Fibroblast of skin of abdomen (primary cell): ENCODE data around the gene PSME3IP1.

Experiments used
- DNase-seq: peaks from one replicate; pipeline ENCODE4 v3.0.0-alpha.2; 2013

PSME3IP1 gene

GRCh38 chr16:57167538-57167937, 18.3 kb downstream of the PSME3IP1 start:
- no peak for DNase-seq

GRCh38 chr16:57166951-57167350, 18.9 kb downstream of the PSME3IP1 start:
- no peak for DNase-seq

GRCh38 chr16:57166451-57166850, 19.4 kb downstream of the PSME3IP1 start:
- DNase-seq: no peak

- DNase-seq: peak; percentile 22
Observed at GRCh38 chr16:57165938-57166337, 19.9 kb downstream of the PSME3IP1 start.

GRCh38 chr16:57165483-57165882, 20.4 kb downstream of the PSME3IP1 start:
- no peak for DNase-seq

GRCh38 chr16:57163842-57164241, 22.0 kb downstream of the PSME3IP1 start:
- no peak for DNase-seq

- no peak for DNase-seq
Observed at GRCh38 chr16:57159447-57159846, 26.4 kb downstream of the PSME3IP1 start.

- no peak for DNase-seq
Observed at GRCh38 chr16:57157533-57157932, 28.3 kb downstream of the PSME3IP1 start.

GRCh38 chr16:57156351-57156703, 29.5 kb downstream of the PSME3IP1 start:
- DNase-seq: no peak

GRCh38 chr16:57155702-57156350, 30.0 kb downstream of the PSME3IP1 start:
- DNase-seq: no peak

- DNase-seq: no peak
Observed at GRCh38 chr16:57153841-57154240, 32.0 kb downstream of the PSME3IP1 start.

- DNase-seq: no peak
Observed at GRCh38 chr16:57152096-57153093, 33.4 kb downstream of the PSME3IP1 start.

- no peak for DNase-seq
Observed at GRCh38 chr16:57151369-57151768, 34.5 kb downstream of the PSME3IP1 start.

- no peak for DNase-seq
Observed at GRCh38 chr16:57150682-57151330, 35.0 kb downstream of the PSME3IP1 start.

- DNase-seq: no peak
Observed at GRCh38 chr16:57149391-57149790, 36.4 kb downstream of the PSME3IP1 start.

- DNase-seq: no peak
Observed at GRCh38 chr16:57148481-57148880, 37.4 kb downstream of the PSME3IP1 start.

- peak; percentile 75 for DNase-seq
Observed at GRCh38 chr16:57147381-57148221, 38.2 kb downstream of the PSME3IP1 start.

- no peak for DNase-seq
Observed at GRCh38 chr16:57146735-57147134, 39.1 kb downstream of the PSME3IP1 start.

GRCh38 chr16:57146040-57146647, 39.7 kb downstream of the PSME3IP1 start:
- DNase-seq: no peak

GRCh38 chr16:57145046-57146021, 40.5 kb downstream of the PSME3IP1 start:
- DNase-seq: no peak

GRCh38 chr16:57144027-57144426, 41.8 kb downstream of the PSME3IP1 start:
- DNase-seq: no peak
